GM23338 (cell line): ENCODE measurements around the gene FBXW11. TPM values are rescaled to one million over a fixed set of nuclear protein-coding genes. Genes with fewer than 3 reads are reported as not detected.

Source experiments
- ATAC-seq: fragments of 200-7000 bp; cut with Tn5 transposase; 3 replicates; pipeline ENCODE4 v1.9.1; 2020
- DNase-seq: peaks from one replicate; pipeline ENCODE4 v3.0.0-alpha.2; 2015; ENCODE audit warnings: low spot score
- H2AFZ ChIP-seq: fragments of 200-600 bp; sonication (generic); 2 replicates; pipeline ENCODE4 v1.8.0; 2016; ENCODE audit warnings: antibody characterized with exemption, mild to moderate bottlenecking, moderate library complexity
- H3F3A ChIP-seq: fragments of 200-600 bp; sonication (generic); replicated peaks from 2 replicates; pipeline ENCODE4 v1.8.0; 2017; ENCODE audit warnings: antibody characterized with exemption, mixed run types, low read depth
- H3K27ac ChIP-seq: fragments of 200-600 bp; sonication (generic); 2 replicates; pipeline ENCODE4 v1.6.1; 2016; ENCODE audit warnings: low read depth
- H3K27me3 ChIP-seq: fragments of 200-600 bp; sonication (generic); 2 replicates; pipeline ENCODE4 v1.8.0; 2016; ENCODE audit warnings: mild to moderate bottlenecking, mixed run types, moderate library complexity; ENCODE audit not compliant: insufficient read depth
- H3K36me3 ChIP-seq: fragments of 200-600 bp; sonication (generic); 2 replicates; pipeline ENCODE4 v1.8.0; 2016; ENCODE audit warnings: mild to moderate bottlenecking; ENCODE audit not compliant: insufficient read depth
- H3K4me1 ChIP-seq: fragments of 200-600 bp; sonication (generic); 2 replicates; pipeline ENCODE4 v1.8.0; 2016; ENCODE audit warnings: mild to moderate bottlenecking, moderate library complexity; ENCODE audit not compliant: insufficient read depth
- H3K4me2 ChIP-seq: fragments of 200-600 bp; sonication (generic); 2 replicates; pipeline ENCODE4 v1.7.1; 2017; ENCODE audit warnings: mixed run types
- H3K4me3 ChIP-seq: fragments of 200-600 bp; sonication (generic); 2 replicates; pipeline ENCODE4 v1.6.1; 2016; ENCODE audit warnings: mixed run types
- H3K79me2 ChIP-seq: fragments of 200-600 bp; sonication (generic); replicated peaks from 2 replicates; pipeline ENCODE4 v1.8.0; 2017; ENCODE audit warnings: mild to moderate bottlenecking; ENCODE audit not compliant: insufficient read depth
- H3K9me2 ChIP-seq: fragments of 200-600 bp; sonication (generic); 2 replicates; pipeline ENCODE4 v1.8.0; 2017; ENCODE audit not compliant: insufficient read depth
- H4K20me1 ChIP-seq: fragments of 200-600 bp; sonication (generic); replicated peaks from 2 replicates; pipeline ENCODE4 v1.8.0; 2017; ENCODE audit warnings: mild to moderate bottlenecking; ENCODE audit not compliant: insufficient read depth
- H3K27ac Mint-ChIP-seq: 2 replicates; pipeline ENCODE4 v1.8.0; 2020; ENCODE audit warnings: inconsistent platforms, mild to moderate bottlenecking, moderate library complexity, mixed read lengths
- H3K27me3 Mint-ChIP-seq: 3 replicates; pipeline ENCODE4 v1.8.0; 2022; ENCODE audit warnings: low read depth, mild to moderate bottlenecking, moderate library complexity, mixed read lengths, inconsistent platforms; ENCODE audit not compliant: insufficient read depth, poor library complexity
- H3K36me3 Mint-ChIP-seq: 3 replicates; pipeline ENCODE4 v1.8.0; 2021; ENCODE audit warnings: low read depth, mild to moderate bottlenecking, inconsistent platforms, moderate library complexity, mixed read lengths
- H3K4me1 Mint-ChIP-seq: 3 replicates; pipeline ENCODE4 v1.8.0; 2020; ENCODE audit warnings: mild to moderate bottlenecking, inconsistent platforms, mixed read lengths
- H3K4me3 Mint-ChIP-seq: 3 replicates; pipeline ENCODE4 v1.8.0; 2021; ENCODE audit warnings: moderate library complexity, mild to moderate bottlenecking, inconsistent platforms, mixed read lengths
- H3K9me3 Mint-ChIP-seq: 3 replicates; pipeline ENCODE4 v1.8.0; 2020; ENCODE audit warnings: moderate library complexity, mild to moderate bottlenecking, inconsistent platforms, mixed read lengths
- EZH2 ChIP-seq: fragments of 200-600 bp; sonication (generic); IDR thresholded peaks from one replicate; pipeline ENCODE4 v1.8.0; 2017; ENCODE audit warnings: antibody characterized with exemption, mild to moderate bottlenecking, low read depth; ENCODE audit not compliant: unreplicated experiment
- EZH2phosphoT487 ChIP-seq: fragments of 200-600 bp; sonication (generic); IDR thresholded peaks from one replicate; pipeline ENCODE4 v1.8.1; 2018; ENCODE audit warnings: antibody characterized with exemption; ENCODE audit not compliant: unreplicated experiment
- NANOG ChIP-seq: IDR thresholded peaks from 2 replicates; pipeline ENCODE4 v1.6.1; 2016; ENCODE audit warnings: antibody characterized with exemption, borderline replicate concordance
- POLR2AphosphoS5 ChIP-seq: IDR thresholded peaks from 2 replicates; pipeline ENCODE4 v1.6.1; 2016; ENCODE audit warnings: antibody characterized with exemption, low read depth
- STAT1 ChIP-seq: IDR thresholded peaks from one replicate; pipeline ENCODE4 v1.6.1; 2016; ENCODE audit warnings: antibody characterized with exemption; ENCODE audit not compliant: unreplicated experiment
- ZNF114 ChIP-seq: fragments of 250-450 bp; sonication (Bioruptor Pico); IDR thresholded peaks from 2 replicates; pipeline ENCODE4 v1.5.0; 2020; ENCODE audit warnings: mild to moderate bottlenecking, moderate library complexity
- ZNF331 ChIP-seq: fragments of 250-450 bp; sonication (Bioruptor Pico); IDR thresholded peaks from 2 replicates; pipeline ENCODE4 v1.5.0; 2020; ENCODE audit warnings: low read depth, mild to moderate bottlenecking, moderate library complexity
- ZNF462 ChIP-seq: fragments of 250-450 bp; sonication (Bioruptor Pico); IDR thresholded peaks from 2 replicates; pipeline ENCODE4 v1.5.0; 2020; ENCODE audit warnings: mild to moderate bottlenecking, moderate library complexity
- polyA plus RNA-seq: library from polyadenylated mRNA; unstranded; fragments of >200 nt; fragmentation: Nextera tagmentation; extraction: Ambion mirVana; gene quantifications from 2 replicates; pipeline ENCODE4 v1.2.1, GENCODE V29; 2016
- total RNA-seq: library from RNA; depleted of rRNA; stranded (reverse); fragments of >200 nt; shearing (Covaris generic); gene quantifications from 2 replicates; pipeline ENCODE4 v1.2.3, GENCODE V29; 2014
- TF ChIP-seq, protein P1 (sequence below): IDR thresholded peaks from 2 replicates; pipeline ENCODE4 v1.6.1; 2016; ENCODE audit warnings: antibody characterized with exemption
- TF ChIP-seq, protein P2 (sequence below), 2 experiments: fragments of 200-600 bp in 1 of 2; sonication (generic) in 1 of 2; conservative IDR thresholded peaks; 2 replicates each; pipeline versions ENCODE4 v1.5.1 to v1.6.1; 2016 to 2017; ENCODE audit warnings: antibody characterized with exemption in 2 of 2, low read depth in 2 of 2, mild to moderate bottlenecking in 2 of 2, moderate library complexity in 1 of 2

The FBXW11 gene
- total and polyA plus RNA-seq, 2 experiments from 2014 or later = 45.0 to 88.0 TPM

DNA sequence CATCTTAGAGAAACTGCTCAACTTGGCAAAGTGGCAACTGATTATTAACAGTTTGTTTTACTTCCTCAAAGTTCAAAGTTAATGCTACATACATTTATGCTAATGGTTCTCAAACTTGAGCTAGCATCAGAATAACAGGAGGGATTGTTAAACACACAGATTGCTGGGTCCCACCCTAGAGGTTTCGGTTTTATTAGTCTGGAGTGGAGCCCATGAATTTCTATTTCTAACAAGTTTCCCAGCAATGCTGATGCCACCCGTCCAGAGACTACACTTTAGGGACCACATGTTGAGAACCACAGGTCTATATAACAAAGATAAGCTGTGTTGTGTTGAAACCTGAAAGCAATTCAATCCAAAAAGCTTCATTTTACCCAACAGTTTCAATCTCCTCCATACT is 95.3 kb downstream of the FBXW11 start:
- Histone ChIP-seq H3K27ac (no peak overlapping the region), H3K4me1 (peaks cover 38% of the 10 kb centered on the region), H4K20me1 (peaks cover 28% of the 10 kb centered on the region), H3K79me2 (peaks cover 90% of the 10 kb centered on the region), H3K36me3 (no peaks in the 10 kb centered on the region), H3K4me3 (no peak overlapping the region), H3K4me2 (no peak overlapping the region), H3K9me2 (no peaks in the 10 kb centered on the region), H2AFZ (no peak overlapping the region), H3F3A (peaks cover 5% of the 10 kb centered on the region; the same call in 1 of the 2 replicates), H3K27me3 (no peaks in the 10 kb centered on the region)
- H3K36me3 Mint-ChIP-seq = peaks cover 4% of the 10 kb centered on the region; the same call in 1 of the 3 replicates
- no peak for TF ChIP-seq ZNF462
- TF ChIP-seq ZNF331 = no peak
- no peak for TF ChIP-seq STAT1
- TF ChIP-seq NANOG = no peak
- TF ChIP-seq EZH2phosphoT487 = no peak
- no peak for TF ChIP-seq EZH2
- TF ChIP-seq, protein P1, sequence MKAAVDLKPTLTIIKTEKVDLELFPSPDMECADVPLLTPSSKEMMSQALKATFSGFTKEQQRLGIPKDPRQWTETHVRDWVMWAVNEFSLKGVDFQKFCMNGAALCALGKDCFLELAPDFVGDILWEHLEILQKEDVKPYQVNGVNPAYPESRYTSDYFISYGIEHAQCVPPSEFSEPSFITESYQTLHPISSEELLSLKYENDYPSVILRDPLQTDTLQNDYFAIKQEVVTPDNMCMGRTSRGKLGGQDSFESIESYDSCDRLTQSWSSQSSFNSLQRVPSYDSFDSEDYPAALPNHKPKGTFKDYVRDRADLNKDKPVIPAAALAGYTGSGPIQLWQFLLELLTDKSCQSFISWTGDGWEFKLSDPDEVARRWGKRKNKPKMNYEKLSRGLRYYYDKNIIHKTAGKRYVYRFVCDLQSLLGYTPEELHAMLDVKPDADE = no peak
- no peak for TF ChIP-seq ZNF114 (CRISPR knock-in tag)
- TF ChIP-seq, protein P2, sequence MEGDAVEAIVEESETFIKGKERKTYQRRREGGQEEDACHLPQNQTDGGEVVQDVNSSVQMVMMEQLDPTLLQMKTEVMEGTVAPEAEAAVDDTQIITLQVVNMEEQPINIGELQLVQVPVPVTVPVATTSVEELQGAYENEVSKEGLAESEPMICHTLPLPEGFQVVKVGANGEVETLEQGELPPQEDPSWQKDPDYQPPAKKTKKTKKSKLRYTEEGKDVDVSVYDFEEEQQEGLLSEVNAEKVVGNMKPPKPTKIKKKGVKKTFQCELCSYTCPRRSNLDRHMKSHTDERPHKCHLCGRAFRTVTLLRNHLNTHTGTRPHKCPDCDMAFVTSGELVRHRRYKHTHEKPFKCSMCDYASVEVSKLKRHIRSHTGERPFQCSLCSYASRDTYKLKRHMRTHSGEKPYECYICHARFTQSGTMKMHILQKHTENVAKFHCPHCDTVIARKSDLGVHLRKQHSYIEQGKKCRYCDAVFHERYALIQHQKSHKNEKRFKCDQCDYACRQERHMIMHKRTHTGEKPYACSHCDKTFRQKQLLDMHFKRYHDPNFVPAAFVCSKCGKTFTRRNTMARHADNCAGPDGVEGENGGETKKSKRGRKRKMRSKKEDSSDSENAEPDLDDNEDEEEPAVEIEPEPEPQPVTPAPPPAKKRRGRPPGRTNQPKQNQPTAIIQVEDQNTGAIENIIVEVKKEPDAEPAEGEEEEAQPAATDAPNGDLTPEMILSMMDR (conservative IDR thresholded peaks at IDR 0.05; ENCODE audit: low read depth in 2 of 2) = no peak
- TF ChIP-seq POLR2AphosphoS5 = no peak
- H3K27ac Mint-ChIP-seq = no peak overlapping the region
- H3K4me1 Mint-ChIP-seq = peaks cover 38% of the 10 kb centered on the region
- H3K27me3 Mint-ChIP-seq = no peaks in the 10 kb centered on the region
- no peaks in the 10 kb centered on the region for H3K9me3 Mint-ChIP-seq
- H3K4me3 Mint-ChIP-seq = no peak overlapping the region
- DNase-seq (no peak), ATAC-seq (no peak)
